Liver (tissue), 9 donors: Measurements from ENCODE around the gene TTC33. TPM values are rescaled to one million over a fixed set of nuclear protein-coding genes. Genes with fewer than 3 reads are reported as not detected.

ENCODE experiments used
- DNase-seq: peaks from one replicate; pipeline ENCODE4 v3.0.0-alpha.2; 2017; ENCODE audit warnings: low spot score
- H3K27ac ChIP-seq, 2 donors: one replicate each; pipeline ENCODE4 v1.7.0; 2013; ENCODE audit warnings: inconsistent platforms in 2 of 2, low read length in 2 of 2, control low read depth in 1 of 2, low read depth in 1 of 2, mild to moderate bottlenecking in 1 of 2
- H3K27me3 ChIP-seq, 4 donors: one replicate each; pipeline versions ENCODE4 v1.6.1 to v1.7.0; 2013; ENCODE audit warnings: low read length in 3 of 4, inconsistent platforms in 1 of 4, mild to moderate bottlenecking in 1 of 4, moderate library complexity in 1 of 4; ENCODE audit not compliant: control insufficient read depth in 4 of 4, insufficient read depth in 4 of 4
- H3K36me3 ChIP-seq, 4 donors: one replicate each; pipeline versions ENCODE4 v1.6.1 to v1.7.0; 2013; ENCODE audit warnings: low read length in 3 of 4, mild to moderate bottlenecking in 3 of 4, low read depth in 1 of 4, moderate library complexity in 1 of 4; ENCODE audit not compliant: control insufficient read depth in 4 of 4, insufficient read depth in 3 of 4
- H3K4me1 ChIP-seq, 4 donors: one replicate each; pipeline versions ENCODE4 v1.6.1 to v1.7.0; 2013; ENCODE audit warnings: low read length in 3 of 4, mild to moderate bottlenecking in 3 of 4, moderate library complexity in 1 of 4; ENCODE audit not compliant: control insufficient read depth in 4 of 4, insufficient read depth in 4 of 4
- H3K4me3 ChIP-seq, 3 donors: one replicate each; pipeline versions ENCODE4 v1.6.1 to v1.7.0; 2013; ENCODE audit warnings: low read length in 3 of 3, control low read depth in 1 of 3, low read depth in 1 of 3, mild to moderate bottlenecking in 1 of 3
- H3K9ac ChIP-seq, 2 donors: one replicate each; pipeline ENCODE4 v1.7.0; 2013; ENCODE audit warnings: low read length in 2 of 2, mild to moderate bottlenecking in 2 of 2, moderate library complexity in 2 of 2, control low read depth in 1 of 2, low read depth in 1 of 2
- H3K9me3 ChIP-seq, 4 donors: one replicate each; pipeline versions ENCODE4 v1.6.1 to v1.7.0; 2013; ENCODE audit warnings: low read length in 3 of 4; ENCODE audit not compliant: control insufficient read depth in 4 of 4
- EGR1 ChIP-seq, 2 donors: IDR thresholded peaks; 2 replicates each; pipeline ENCODE4 v1.6.1; 2016 to 2018; ENCODE audit warnings: antibody characterized with exemption in 2 of 2, low read depth in 2 of 2
- FOXA1 ChIP-seq: IDR thresholded peaks from 2 replicates; pipeline ENCODE4 v1.6.1; 2016; ENCODE audit warnings: antibody characterized with exemption
- FOXA2 ChIP-seq: IDR thresholded peaks from 2 replicates; pipeline ENCODE4 v1.6.1; 2016; ENCODE audit warnings: antibody characterized with exemption
- GABPA ChIP-seq, 2 donors: IDR thresholded peaks in 1 of 2; conservative IDR thresholded peaks in 1 of 2; 2 replicates each; pipeline ENCODE4 v1.6.1; 2016; ENCODE audit warnings: antibody characterized with exemption in 2 of 2, mild to moderate bottlenecking in 1 of 2, moderate library complexity in 1 of 2
- HNF4A ChIP-seq, 2 donors: conservative IDR thresholded peaks; 2 replicates each; pipeline ENCODE4 v1.6.1; 2016; ENCODE audit warnings: antibody characterized with exemption in 2 of 2, mild to moderate bottlenecking in 2 of 2
- HNF4G ChIP-seq: IDR thresholded peaks from 2 replicates; pipeline ENCODE4 v1.6.1; 2016; ENCODE audit warnings: antibody characterized with exemption
- JUND ChIP-seq, 2 donors: IDR thresholded peaks; 2 replicates each; pipeline ENCODE4 v1.6.1; 2016; ENCODE audit warnings: antibody characterized with exemption in 2 of 2
- MAX ChIP-seq: IDR thresholded peaks from 2 replicates; pipeline ENCODE4 v1.6.1; 2016; ENCODE audit warnings: antibody characterized with exemption
- NR2F2 ChIP-seq: IDR thresholded peaks from 2 replicates; pipeline ENCODE4 v1.6.1; 2016; ENCODE audit warnings: antibody characterized with exemption
- RAD21 ChIP-seq, 2 donors: IDR thresholded peaks; 2 replicates each; pipeline ENCODE4 v1.6.1; 2016; ENCODE audit warnings: antibody characterized with exemption in 2 of 2, mild to moderate bottlenecking in 2 of 2
- RXRA ChIP-seq, 2 donors: IDR thresholded peaks; 2 replicates each; pipeline ENCODE4 v1.6.1; 2017 to 2018; ENCODE audit warnings: antibody characterized with exemption in 2 of 2, mild to moderate bottlenecking in 1 of 2
- SP1 ChIP-seq: IDR thresholded peaks from 2 replicates; pipeline ENCODE4 v1.6.1; 2018; ENCODE audit warnings: antibody characterized with exemption, mild to moderate bottlenecking
- TAF1 ChIP-seq: conservative IDR thresholded peaks from 2 replicates; pipeline ENCODE4 v1.6.1; 2016; ENCODE audit warnings: antibody characterized with exemption, mild to moderate bottlenecking
- YY1 ChIP-seq: IDR thresholded peaks from 2 replicates; pipeline ENCODE4 v1.6.1; 2016; ENCODE audit warnings: antibody characterized with exemption, mild to moderate bottlenecking
- ZBTB33 ChIP-seq: IDR thresholded peaks from 2 replicates; pipeline ENCODE4 v1.6.1; 2016; ENCODE audit warnings: antibody characterized with exemption
- WGBS: extraction: QIAGEN DNeasy Blood & Tissue Kit; methylation state at CpG from one replicate; pipeline ENCODE4 v1.1.7; 2013; 5-methylcytosine and 5-hydroxymethylcytosine counted together
- polyA plus RNA-seq, 2 donors: library from polyadenylated mRNA; stranded (reverse) in 1 of 2; unstranded in 1 of 2; fragments of 200-250 nt in 1 of 2; fragments of >200 nt in 1 of 2; fragmentation: Nextera tagmentation in 1 of 2; extraction: Ambion mirVana in 1 of 2; gene quantifications; one replicate each; pipeline versions ENCODE4 v1.2.1 to v1.2.3, GENCODE V29; 2013 to 2015
- total RNA-seq, 2 donors: library from RNA; depleted of rRNA; stranded (reverse); fragments of >200 nt; gene quantifications; one replicate each; pipeline ENCODE4 v1.2.3, GENCODE V29; 2014
- TF ChIP-seq, protein P1 (sequence below): IDR thresholded peaks from 2 replicates; pipeline ENCODE4 v1.6.1; 2016; ENCODE audit warnings: antibody characterized with exemption, mild to moderate bottlenecking
- TF ChIP-seq, protein P2 (sequence below): IDR thresholded peaks from 2 replicates; pipeline ENCODE4 v1.6.1; 2016; ENCODE audit warnings: antibody characterized with exemption
- TF ChIP-seq, protein P3 (sequence below): fragments of 150-350 bp; IDR thresholded peaks from 2 replicates; pipeline ENCODE4 v1.5.1; 2017; ENCODE audit warnings: improper control_type of control experiment, low read depth, low read length; ENCODE audit not compliant: missing input control
- donor health status: healthy.
- donor health status: healthy.
- donor health status: healthy.
- donor health status: healthy.
- donor health status: healthy.

Gene TTC33
- total and polyA plus RNA-seq, 4 donors, result 4.3 to 12.0 (median 7.6) TPM

DNA sequence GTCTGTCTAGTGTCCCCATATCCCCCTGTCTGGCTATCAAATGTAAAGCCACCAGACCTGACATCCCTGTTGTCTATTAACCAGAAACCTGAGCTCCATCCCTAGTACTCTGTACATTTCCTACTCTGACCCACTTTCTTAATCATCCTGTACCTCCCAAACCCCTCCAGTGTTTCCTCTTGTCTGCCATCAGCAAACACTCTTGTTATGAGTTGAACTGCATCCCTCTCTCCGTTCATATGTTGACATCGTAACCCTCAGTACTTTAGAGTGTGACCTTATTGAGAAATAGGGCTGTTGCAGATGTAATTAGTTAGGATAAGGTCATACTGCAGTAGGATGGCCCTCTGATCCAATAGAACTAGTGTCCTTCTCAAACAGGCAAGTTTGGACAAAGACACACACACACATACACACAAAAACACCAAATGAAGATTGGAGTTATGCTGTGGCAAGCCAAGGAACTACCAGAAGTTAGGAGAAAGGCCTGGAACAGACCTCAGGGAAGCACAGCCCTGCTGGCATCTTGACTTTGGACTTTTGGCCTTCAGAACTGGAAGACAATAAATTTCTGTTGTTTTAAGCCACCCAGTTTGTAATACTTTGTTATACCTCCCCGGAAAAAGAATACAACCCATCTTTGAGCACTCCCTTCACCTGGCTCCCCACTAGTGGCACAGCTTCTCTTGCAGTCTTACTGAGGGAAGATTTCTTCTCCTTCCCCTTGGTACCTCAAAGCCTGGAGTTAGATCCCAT, 256.1 kb downstream of the TTC33 start:
- H3K36me3 ChIP-seq, result no peaks in the 10 kb centered on the region
- WGBS, result 49% methylated on average over 3 of the region's 3 CpGs
- H3K4me1 ChIP-seq, result no peaks in the 10 kb centered on the region
- H3K27me3 ChIP-seq, result peaks cover 0 to 2% (median 0%) of the 10 kb centered on the region in 4 donors
- DNase-seq, result no peak
- H3K9ac ChIP-seq, result no peak overlapping the region
- no peak overlapping the region for H3K27ac ChIP-seq
- TF ChIP-seq HNF4A (conservative IDR thresholded peaks at IDR 0.05), result peak in 1 of 2 donors; percentile 17
- TF ChIP-seq NR2F2, result no peak
- H3K4me3 ChIP-seq, result no peak overlapping the region
- no peaks in the 10 kb centered on the region for H3K9me3 ChIP-seq

GRCh38 chr5:40499007-40499406, 256.8 kb downstream of the TTC33 start:
- Histone ChIP-seq H3K4me1 (no peaks in the 10 kb centered on the region), H3K27ac (no peak overlapping the region), H3K27me3 (peaks cover 0 to 2% (median 0%) of the 10 kb centered on the region in 4 donors), H3K36me3 (no peaks in the 10 kb centered on the region), H3K4me3 (no peak overlapping the region), H3K9me3 (no peaks in the 10 kb centered on the region), H3K9ac (no peak overlapping the region)
- no peak for DNase-seq
- TF ChIP-seq SP1, result no peak
- TF ChIP-seq RXRA (IDR thresholded peaks at IDR 0.05), result no peak
- TF ChIP-seq GABPA (IDR thresholded peaks at IDR 0.05 in 1 of 2, conservative IDR thresholded peaks at IDR 0.05 in 1 of 2), result no peak
- TF ChIP-seq FOXA1, result no peak
- TF ChIP-seq HNF4A (conservative IDR thresholded peaks at IDR 0.05), result no peak
- TF ChIP-seq ZBTB33, result no peak
- TF ChIP-seq FOXA2, result no peak
- TF ChIP-seq EGR1 (IDR thresholded peaks at IDR 0.05; ENCODE audit: low read depth in 2 of 2), result no peak
- TF ChIP-seq HNF4G, result no peak
- no peak for TF ChIP-seq TAF1
- TF ChIP-seq JUND (IDR thresholded peaks at IDR 0.05), result no peak
- TF ChIP-seq YY1, result no peak
- TF ChIP-seq, protein P1, sequence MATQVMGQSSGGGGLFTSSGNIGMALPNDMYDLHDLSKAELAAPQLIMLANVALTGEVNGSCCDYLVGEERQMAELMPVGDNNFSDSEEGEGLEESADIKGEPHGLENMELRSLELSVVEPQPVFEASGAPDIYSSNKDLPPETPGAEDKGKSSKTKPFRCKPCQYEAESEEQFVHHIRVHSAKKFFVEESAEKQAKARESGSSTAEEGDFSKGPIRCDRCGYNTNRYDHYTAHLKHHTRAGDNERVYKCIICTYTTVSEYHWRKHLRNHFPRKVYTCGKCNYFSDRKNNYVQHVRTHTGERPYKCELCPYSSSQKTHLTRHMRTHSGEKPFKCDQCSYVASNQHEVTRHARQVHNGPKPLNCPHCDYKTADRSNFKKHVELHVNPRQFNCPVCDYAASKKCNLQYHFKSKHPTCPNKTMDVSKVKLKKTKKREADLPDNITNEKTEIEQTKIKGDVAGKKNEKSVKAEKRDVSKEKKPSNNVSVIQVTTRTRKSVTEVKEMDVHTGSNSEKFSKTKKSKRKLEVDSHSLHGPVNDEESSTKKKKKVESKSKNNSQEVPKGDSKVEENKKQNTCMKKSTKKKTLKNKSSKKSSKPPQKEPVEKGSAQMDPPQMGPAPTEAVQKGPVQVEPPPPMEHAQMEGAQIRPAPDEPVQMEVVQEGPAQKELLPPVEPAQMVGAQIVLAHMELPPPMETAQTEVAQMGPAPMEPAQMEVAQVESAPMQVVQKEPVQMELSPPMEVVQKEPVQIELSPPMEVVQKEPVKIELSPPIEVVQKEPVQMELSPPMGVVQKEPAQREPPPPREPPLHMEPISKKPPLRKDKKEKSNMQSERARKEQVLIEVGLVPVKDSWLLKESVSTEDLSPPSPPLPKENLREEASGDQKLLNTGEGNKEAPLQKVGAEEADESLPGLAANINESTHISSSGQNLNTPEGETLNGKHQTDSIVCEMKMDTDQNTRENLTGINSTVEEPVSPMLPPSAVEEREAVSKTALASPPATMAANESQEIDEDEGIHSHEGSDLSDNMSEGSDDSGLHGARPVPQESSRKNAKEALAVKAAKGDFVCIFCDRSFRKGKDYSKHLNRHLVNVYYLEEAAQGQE, result no peak
- TF ChIP-seq, protein P2, sequence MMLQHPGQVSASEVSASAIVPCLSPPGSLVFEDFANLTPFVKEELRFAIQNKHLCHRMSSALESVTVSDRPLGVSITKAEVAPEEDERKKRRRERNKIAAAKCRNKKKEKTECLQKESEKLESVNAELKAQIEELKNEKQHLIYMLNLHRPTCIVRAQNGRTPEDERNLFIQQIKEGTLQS, result no peak
- no peak for TF ChIP-seq MAX
- no peak for TF ChIP-seq RAD21 (IDR thresholded peaks at IDR 0.05)
- TF ChIP-seq, protein P3, sequence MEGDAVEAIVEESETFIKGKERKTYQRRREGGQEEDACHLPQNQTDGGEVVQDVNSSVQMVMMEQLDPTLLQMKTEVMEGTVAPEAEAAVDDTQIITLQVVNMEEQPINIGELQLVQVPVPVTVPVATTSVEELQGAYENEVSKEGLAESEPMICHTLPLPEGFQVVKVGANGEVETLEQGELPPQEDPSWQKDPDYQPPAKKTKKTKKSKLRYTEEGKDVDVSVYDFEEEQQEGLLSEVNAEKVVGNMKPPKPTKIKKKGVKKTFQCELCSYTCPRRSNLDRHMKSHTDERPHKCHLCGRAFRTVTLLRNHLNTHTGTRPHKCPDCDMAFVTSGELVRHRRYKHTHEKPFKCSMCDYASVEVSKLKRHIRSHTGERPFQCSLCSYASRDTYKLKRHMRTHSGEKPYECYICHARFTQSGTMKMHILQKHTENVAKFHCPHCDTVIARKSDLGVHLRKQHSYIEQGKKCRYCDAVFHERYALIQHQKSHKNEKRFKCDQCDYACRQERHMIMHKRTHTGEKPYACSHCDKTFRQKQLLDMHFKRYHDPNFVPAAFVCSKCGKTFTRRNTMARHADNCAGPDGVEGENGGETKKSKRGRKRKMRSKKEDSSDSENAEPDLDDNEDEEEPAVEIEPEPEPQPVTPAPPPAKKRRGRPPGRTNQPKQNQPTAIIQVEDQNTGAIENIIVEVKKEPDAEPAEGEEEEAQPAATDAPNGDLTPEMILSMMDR, result no peak
- no peak for TF ChIP-seq NR2F2
- WGBS, result 71% methylated on average over 2 of the region's 2 CpGs
